MM.1S (cell line): ENCODE measurements around the gene CTNNBIP1.

Experiments
- DNase-seq: peaks from one replicate; pipeline ENCODE4 v3.0.0-alpha.2; 2015
- H2AFZ ChIP-seq: fragments of 300-600 bp; sonication (generic); 2 replicates; pipeline ENCODE4 v1.6.0; 2016; ENCODE audit warnings: antibody characterized with exemption, low read length
- H3F3A ChIP-seq: fragments of 300-600 bp; sonication (generic); 2 replicates; pipeline ENCODE4 v1.6.1; 2016; ENCODE audit warnings: mild to moderate bottlenecking, antibody characterized with exemption, low read length, moderate library complexity, mixed read lengths; ENCODE audit not compliant: insufficient read depth
- H3K27ac ChIP-seq: fragments of 300-600 bp; sonication (generic); 2 replicates; pipeline ENCODE4 v1.5.1; 2016; ENCODE audit warnings: mild to moderate bottlenecking, low read length
- H3K27me3 ChIP-seq: fragments of 300-600 bp; sonication (generic); replicated peaks from 2 replicates; pipeline ENCODE4 v1.6.0; 2016; ENCODE audit warnings: low read length; ENCODE audit not compliant: insufficient read depth
- H3K36me3 ChIP-seq: fragments of 300-600 bp; sonication (generic); replicated peaks from 2 replicates; pipeline ENCODE4 v1.6.1; 2016; ENCODE audit warnings: mild to moderate bottlenecking, low read length, mixed read lengths; ENCODE audit not compliant: insufficient read depth
- H3K4me1 ChIP-seq: fragments of 300-600 bp; sonication (generic); 2 replicates; pipeline ENCODE4 v1.6.1; 2016; ENCODE audit warnings: low read length, mixed read lengths
- H3K4me2 ChIP-seq: fragments of 300-600 bp; sonication (generic); 2 replicates; pipeline ENCODE4 v1.6.0; 2016; ENCODE audit warnings: low read depth, low read length
- H3K4me3 ChIP-seq: fragments of 300-600 bp; sonication (generic); 2 replicates; pipeline ENCODE4 v1.5.1; 2016; ENCODE audit warnings: low read length, mixed read lengths
- H3K79me2 ChIP-seq: fragments of 300-600 bp; sonication (generic); 2 replicates; pipeline ENCODE4 v1.6.1; 2016; ENCODE audit warnings: mixed run types, low read length, mixed read lengths
- H3K9ac ChIP-seq: fragments of 300-600 bp; sonication (generic); 2 replicates; pipeline ENCODE4 v1.6.1; 2016; ENCODE audit warnings: low read length, mixed read lengths
- H3K9me2 ChIP-seq: fragments of 300-600 bp; sonication (generic); replicated peaks from 2 replicates; pipeline ENCODE4 v1.6.1; 2016; ENCODE audit warnings: mild to moderate bottlenecking, low read length, mixed read lengths; ENCODE audit not compliant: insufficient read depth
- H3K9me3 ChIP-seq: fragments of 300-600 bp; sonication (generic); replicated peaks from 2 replicates; pipeline ENCODE4 v1.6.1; 2016; ENCODE audit warnings: mild to moderate bottlenecking, low read length, mixed read lengths; ENCODE audit not compliant: insufficient read depth
- H4K20me1 ChIP-seq: fragments of 300-600 bp; sonication (generic); 2 replicates; pipeline ENCODE4 v1.6.1; 2016; ENCODE audit warnings: mild to moderate bottlenecking, low read length, moderate library complexity, mixed read lengths; ENCODE audit not compliant: insufficient read depth
- EZH2 ChIP-seq: fragments of 300-600 bp; sonication (generic); optimal IDR thresholded peaks from 2 replicates; pipeline ENCODE3; 2017; ENCODE audit warnings: low read depth, mild to moderate bottlenecking, antibody characterized with exemption, low read length, mixed read lengths
- EZH2phosphoT487 ChIP-seq: fragments of 300-600 bp; sonication (generic); IDR thresholded peaks from 2 replicates; pipeline ENCODE4 v1.6.1; 2018; ENCODE audit warnings: antibody characterized with exemption, low read length
- TF ChIP-seq, protein P1 (sequence below): fragments of 300-600 bp; sonication (generic); IDR thresholded peaks from 2 replicates; pipeline ENCODE4 v1.5.1; 2016; ENCODE audit warnings: antibody characterized with exemption, low read length, mixed read lengths

Gene CTNNBIP1

DNA sequence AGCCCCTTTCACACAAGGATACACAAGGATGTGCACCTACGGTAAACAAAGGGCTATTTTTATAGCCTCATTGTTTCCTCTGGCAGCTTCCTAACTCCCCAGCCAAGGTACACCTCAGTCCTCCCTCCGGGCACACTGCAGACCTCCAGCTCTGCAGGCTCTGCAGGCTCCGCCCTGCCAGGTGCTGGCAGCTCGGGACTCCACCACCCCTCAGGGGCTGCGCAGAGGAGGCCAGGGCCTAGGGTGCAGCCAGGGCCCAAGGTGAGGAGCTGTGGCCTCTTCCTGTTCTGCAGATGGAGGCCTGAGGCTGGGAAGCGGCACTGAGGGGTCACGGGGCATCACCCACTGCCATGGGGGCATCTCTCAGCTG lies 66.5 kb downstream of the CTNNBIP1 start:
- no peak overlapping the region for H3K9ac ChIP-seq
- H3K9me3 ChIP-seq = no peaks in the 10 kb centered on the region
- H3K4me2 ChIP-seq = no peak overlapping the region
- H3F3A ChIP-seq = no peaks in the 10 kb centered on the region
- no peaks in the 10 kb centered on the region for H4K20me1 ChIP-seq
- no peak for DNase-seq
- H3K27ac ChIP-seq = no peak overlapping the region
- TF ChIP-seq, protein P1, sequence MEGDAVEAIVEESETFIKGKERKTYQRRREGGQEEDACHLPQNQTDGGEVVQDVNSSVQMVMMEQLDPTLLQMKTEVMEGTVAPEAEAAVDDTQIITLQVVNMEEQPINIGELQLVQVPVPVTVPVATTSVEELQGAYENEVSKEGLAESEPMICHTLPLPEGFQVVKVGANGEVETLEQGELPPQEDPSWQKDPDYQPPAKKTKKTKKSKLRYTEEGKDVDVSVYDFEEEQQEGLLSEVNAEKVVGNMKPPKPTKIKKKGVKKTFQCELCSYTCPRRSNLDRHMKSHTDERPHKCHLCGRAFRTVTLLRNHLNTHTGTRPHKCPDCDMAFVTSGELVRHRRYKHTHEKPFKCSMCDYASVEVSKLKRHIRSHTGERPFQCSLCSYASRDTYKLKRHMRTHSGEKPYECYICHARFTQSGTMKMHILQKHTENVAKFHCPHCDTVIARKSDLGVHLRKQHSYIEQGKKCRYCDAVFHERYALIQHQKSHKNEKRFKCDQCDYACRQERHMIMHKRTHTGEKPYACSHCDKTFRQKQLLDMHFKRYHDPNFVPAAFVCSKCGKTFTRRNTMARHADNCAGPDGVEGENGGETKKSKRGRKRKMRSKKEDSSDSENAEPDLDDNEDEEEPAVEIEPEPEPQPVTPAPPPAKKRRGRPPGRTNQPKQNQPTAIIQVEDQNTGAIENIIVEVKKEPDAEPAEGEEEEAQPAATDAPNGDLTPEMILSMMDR = no peak
- TF ChIP-seq EZH2 = no peak
- TF ChIP-seq EZH2phosphoT487 = no peak
- H3K4me1 ChIP-seq = no peaks in the 10 kb centered on the region
- no peaks in the 10 kb centered on the region for H3K79me2 ChIP-seq
- no peaks in the 10 kb centered on the region for H3K9me2 ChIP-seq
- H3K36me3 ChIP-seq = no peaks in the 10 kb centered on the region
- no peak overlapping the region for H2AFZ ChIP-seq
- H3K4me3 ChIP-seq = no peak overlapping the region
- no peaks in the 10 kb centered on the region for H3K27me3 ChIP-seq

DNA sequence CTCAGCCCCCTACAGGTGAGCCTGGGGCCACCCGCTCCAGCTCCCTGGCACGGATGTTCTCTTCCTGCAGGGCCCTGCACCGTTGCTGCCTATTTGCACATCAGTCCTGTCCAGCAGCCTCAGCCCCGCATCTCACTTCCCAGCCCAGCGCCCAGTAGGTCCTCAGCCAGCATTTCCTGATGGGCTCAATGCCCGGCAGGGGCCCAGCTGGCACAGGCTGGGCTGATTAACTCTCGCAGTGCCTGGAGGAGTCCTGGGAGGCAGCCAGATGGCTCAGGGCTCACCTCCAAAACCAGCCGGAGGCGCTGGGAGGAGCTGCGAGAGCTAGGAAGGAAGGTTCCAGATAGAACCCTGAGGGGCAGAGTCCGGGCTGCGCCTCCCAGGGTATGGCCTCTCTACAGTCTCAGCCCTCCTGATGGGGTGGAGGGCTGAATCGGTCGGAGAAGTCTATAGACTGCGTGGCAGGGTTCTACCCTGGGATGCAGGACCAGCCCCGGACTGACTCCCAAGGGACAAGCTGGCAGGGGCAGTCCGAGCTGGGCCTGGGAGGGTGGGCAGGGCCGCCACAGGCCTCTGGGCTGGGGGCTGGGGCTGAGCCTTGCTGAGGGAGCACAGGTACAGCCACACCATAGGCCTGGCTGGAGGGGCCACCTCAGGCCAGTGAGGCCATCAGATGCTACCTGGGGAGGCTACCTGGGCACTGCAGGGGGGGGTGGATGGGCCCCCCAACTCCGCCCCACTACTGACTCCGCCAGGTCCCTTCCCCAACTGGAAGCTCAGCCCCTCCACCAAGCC lies 67.1 kb downstream of the CTNNBIP1 start:
- H3K9me2 ChIP-seq = no peaks in the 10 kb centered on the region
- no peaks in the 10 kb centered on the region for H3K36me3 ChIP-seq
- no peaks in the 10 kb centered on the region for H4K20me1 ChIP-seq
- TF ChIP-seq, protein P1 = no peak
- no peak for TF ChIP-seq EZH2
- no peak overlapping the region for H3K27ac ChIP-seq
- no peaks in the 10 kb centered on the region for H3F3A ChIP-seq
- no peak for DNase-seq
- no peak overlapping the region for H3K4me2 ChIP-seq
- no peak overlapping the region for H3K9ac ChIP-seq
- no peak overlapping the region for H2AFZ ChIP-seq
- no peaks in the 10 kb centered on the region for H3K79me2 ChIP-seq
- no peaks in the 10 kb centered on the region for H3K27me3 ChIP-seq
- no peaks in the 10 kb centered on the region for H3K9me3 ChIP-seq
- no peaks in the 10 kb centered on the region for H3K4me1 ChIP-seq
- H3K4me3 ChIP-seq = no peak overlapping the region

DNA sequence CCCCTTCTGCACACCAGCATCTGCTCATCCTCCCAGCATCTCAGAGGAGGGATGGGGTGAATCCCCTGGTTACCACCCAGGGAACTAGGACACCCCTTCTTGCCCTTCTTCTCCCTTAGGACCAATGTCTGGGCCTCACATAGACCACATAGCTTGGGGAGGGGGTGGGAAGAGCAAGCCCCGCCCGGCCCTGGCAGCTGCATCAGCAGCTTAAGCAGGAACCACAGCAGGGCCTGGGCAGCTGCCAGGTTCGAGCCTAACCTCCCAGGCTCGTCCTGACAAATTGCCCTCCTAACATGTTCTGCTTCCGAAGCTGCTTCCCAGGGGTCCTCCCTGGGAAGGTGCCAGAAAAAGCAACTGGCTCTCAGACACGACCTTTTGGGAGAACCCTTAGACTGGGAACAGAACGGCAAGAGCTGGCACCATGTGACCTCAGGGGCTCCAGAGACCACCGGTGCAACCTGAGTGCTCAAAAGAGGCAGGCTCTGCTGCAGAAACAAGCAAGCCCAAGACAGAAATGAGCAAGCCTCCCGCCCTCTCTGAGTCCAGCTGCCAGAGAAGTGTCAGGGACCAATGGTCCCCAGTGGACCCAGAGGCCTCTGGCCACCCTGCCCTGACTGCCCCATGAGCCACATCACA lies 67.9 kb downstream of the CTNNBIP1 start:
- Histone ChIP-seq H3K27ac (no peak overlapping the region), H3F3A (no peaks in the 10 kb centered on the region), H3K36me3 (no peaks in the 10 kb centered on the region), H4K20me1 (no peaks in the 10 kb centered on the region), H3K4me2 (no peak overlapping the region), H2AFZ (no peak overlapping the region), H3K4me1 (no peaks in the 10 kb centered on the region), H3K9me2 (no peaks in the 10 kb centered on the region), H3K79me2 (no peaks in the 10 kb centered on the region), H3K9ac (no peak overlapping the region), H3K27me3 (no peaks in the 10 kb centered on the region), H3K4me3 (no peak overlapping the region), H3K9me3 (no peaks in the 10 kb centered on the region)
- TF ChIP-seq EZH2 (no peak), EZH2phosphoT487 (no peak)
- TF ChIP-seq, protein P1 = no peak
- DNase-seq = no peak
